HG02870 (cell line): ENCODE results near the gene ADCK1.
"Not testable (repeated sequence)": the region's sequence is repeated elsewhere in the genome, so short reads cannot be mapped to it uniquely, and the experiment has no call there.

ENCODE experiments used
- ATAC-seq: cut with Tn5 transposase; IDR thresholded peaks from one replicate; pipeline ENCODE4 v1.9.1; 2021; ENCODE audit warnings: mild to moderate bottlenecking, moderate library complexity; ENCODE audit not compliant: unreplicated experiment

The ADCK1 gene

DNA sequence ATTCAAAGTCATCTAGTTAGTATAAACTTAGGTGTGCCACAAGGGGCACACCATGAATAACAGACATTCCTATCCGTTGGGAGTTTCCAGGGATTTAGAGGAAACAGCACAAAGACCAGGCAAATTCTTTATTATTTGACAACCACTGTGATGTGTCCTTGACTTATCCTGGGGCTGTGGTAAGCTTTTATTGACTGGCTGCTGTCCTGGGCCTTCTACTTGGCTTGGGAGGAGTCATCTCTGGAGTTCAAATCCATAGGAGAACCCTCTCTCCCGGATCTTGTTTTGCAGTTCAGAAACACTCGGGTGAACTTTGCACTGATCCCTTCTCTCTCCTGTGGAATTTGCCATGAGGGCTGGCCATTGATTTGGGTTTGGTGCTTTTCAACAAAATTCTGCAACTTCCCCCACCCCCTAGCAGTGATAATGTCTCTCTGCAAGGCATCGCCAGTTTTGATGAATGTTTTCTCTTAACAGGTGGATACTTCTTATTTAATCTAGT is 136.3 kb downstream of the ADCK1 start:
- no peak for ATAC-seq

DNA sequence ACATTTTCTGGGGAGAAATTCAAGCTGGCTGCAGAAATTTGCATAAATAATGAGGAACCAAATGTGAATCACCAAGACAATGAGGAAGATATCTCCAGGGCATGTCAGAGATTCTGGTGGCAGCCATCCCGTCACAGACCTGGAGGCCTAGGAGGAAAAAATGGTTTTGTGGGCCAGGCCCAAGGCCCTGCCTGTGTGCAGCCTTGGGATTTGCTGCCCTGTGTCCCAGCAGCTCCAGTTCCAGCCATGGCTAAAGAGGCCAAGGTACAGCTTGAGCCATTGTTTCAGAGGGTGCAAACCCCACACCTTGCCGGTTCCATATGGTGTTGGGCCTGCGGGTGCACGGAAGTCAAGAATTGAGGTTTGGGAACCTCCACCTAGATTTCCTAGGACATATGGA is 147.5 kb downstream of the ADCK1 start:
- ATAC-seq = no peak

GRCh38 chr14:77950371-77951063 is 150.6 kb downstream of the ADCK1 start:
- no peak for ATAC-seq

DNA sequence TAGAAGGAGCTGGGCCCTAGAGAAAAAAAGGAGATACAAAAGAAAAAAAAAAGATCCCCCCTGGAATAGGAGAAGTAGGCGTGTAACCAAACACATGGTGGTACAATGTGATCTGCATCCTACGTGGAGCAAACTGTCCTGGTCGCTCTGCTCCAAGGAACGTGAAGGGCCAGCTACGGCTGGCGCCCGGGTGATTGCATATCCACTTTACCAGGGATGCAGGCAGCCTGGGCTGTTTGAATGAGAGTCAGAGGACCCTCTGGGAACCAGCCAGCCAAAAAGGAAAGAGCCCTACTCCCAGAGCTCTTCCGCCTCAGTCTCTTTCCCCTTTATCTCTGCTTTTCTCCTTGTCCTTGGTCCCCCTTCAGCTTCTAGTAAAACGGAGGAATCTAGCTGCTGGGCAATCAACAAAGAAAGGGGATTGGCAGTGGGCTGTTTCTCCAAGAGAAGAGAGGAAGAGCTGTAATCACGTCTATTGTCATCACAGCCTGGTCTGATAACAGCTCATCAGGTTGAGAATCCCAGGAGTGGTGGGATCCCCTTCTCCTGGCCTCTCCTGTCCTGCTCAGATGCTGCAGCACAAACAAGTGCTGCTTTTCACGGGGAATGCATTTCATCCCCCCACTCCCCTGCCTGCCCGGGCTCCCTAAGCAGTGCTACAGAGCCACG is 156.0 kb downstream of the ADCK1 start:
- no peak for ATAC-seq

GRCh38 chr14:77959686-77960085 is 159.8 kb downstream of the ADCK1 start:
- not testable (repeated sequence) for ATAC-seq

- no peak for ATAC-seq
These were observed 162.1 kb downstream of the ADCK1 start for GRCh38 chr14:77961847-77962580.

DNA sequence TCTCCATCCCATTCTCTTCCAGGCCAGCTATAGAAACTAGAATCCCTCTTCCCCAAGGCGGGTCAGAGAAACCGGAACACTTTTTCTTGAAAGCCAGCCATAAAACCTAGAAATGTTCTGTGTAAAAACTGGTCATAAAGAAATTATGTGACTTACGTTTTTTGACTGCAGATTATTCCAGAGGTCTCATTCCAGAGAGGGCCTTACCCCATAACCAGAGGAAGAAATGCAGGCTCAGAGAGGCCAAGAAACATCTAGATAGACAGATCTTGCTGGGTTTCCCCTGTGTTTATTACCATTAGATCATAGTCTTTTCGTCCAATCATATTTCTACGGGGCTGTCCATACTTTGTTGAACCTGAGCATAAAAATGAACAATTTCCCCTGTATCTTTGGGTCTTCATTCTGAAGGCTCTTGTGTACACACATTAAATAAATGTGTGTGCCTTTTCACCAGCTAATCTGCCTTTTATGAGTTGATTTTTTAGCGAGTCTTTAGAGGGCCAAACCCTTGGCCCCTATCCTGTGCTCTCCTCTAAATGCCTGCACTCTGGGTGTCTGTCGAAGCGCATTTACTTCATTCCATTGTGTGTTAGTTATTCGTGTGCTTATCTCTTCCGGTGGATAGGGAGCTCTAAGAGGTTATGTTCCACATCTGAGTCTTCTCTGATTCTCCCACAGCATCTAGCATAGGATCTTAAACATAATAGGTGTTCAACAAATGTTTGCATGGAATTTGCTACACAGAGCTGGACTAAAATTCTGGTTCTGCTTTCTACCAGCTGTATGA is 163.0 kb downstream of the ADCK1 start:
- ATAC-seq = no peak

GRCh38 chr14:77964586-77964985 is 164.7 kb downstream of the ADCK1 start:
- ATAC-seq = no peak

- no peak for ATAC-seq
These were observed 165.1 kb downstream of the ADCK1 start for GRCh38 chr14:77965050-77965449.

GRCh38 chr14:77965919-77966435 is 166.1 kb downstream of the ADCK1 start:
- ATAC-seq = peak; percentile 48

- no peak for ATAC-seq
These were observed 167.2 kb downstream of the ADCK1 start for GRCh38 chr14:77967110-77967509.

GRCh38 chr14:77970646-77971045 is 170.7 kb downstream of the ADCK1 start:
- no peak for ATAC-seq

DNA sequence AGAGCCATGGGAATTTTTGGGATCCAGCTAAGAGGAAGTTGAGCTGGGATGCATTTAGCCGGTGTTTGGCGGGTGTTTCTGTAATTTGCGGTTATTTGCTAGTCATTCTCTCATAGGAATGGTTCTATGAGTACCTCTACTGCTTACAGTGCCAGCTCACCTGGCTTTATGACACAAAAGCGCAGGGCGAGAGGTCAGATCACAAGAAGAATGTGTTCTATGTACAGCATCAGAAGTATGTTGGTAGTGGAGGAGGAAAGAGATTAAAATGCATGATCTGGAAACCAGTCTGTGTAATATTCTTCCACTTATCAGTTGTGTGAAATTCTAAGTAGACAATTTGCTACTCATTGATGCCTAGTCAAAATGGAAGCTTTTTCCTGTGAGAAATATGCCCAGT is 173.3 kb downstream of the ADCK1 start:
- ATAC-seq = no peak

DNA sequence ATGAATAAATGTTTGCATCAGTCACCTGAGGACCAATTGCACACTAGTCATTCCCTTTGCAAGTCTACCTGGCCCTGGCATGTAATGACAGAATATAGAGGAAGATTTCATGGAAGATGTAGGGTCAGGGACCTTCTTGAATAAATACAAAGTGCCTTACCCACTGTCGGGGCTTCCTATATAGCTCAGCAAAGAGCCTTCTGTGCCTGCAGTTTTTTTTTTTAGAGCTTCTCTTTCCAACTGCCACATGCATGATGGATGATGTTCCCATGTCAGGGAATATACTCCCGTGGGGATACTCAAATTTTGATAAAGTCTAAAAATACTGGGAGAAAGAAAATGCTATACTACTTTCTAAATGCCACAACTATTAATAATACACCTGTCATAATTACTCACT is 176.7 kb downstream of the ADCK1 start:
- no peak for ATAC-seq

DNA sequence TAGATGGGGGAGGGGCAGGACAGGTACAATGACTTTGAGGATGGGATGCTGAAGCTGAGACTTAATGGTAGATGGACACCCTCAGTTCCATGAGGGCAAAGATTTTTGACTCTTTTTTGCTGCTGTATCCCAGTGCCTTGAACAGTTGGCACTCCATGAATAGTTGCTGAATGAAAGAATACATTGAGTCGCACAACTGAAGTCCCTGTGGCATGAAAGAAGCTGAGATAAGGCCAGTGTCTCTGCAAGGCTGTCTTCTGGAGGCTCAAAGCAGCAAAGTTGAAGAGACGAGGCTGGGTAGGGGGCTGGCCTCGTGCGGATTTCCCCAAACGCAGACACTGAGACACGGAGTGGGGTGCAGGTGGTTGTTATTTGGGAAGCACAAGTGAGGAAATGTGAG is 179.3 kb downstream of the ADCK1 start:
- ATAC-seq = no peak

DNA sequence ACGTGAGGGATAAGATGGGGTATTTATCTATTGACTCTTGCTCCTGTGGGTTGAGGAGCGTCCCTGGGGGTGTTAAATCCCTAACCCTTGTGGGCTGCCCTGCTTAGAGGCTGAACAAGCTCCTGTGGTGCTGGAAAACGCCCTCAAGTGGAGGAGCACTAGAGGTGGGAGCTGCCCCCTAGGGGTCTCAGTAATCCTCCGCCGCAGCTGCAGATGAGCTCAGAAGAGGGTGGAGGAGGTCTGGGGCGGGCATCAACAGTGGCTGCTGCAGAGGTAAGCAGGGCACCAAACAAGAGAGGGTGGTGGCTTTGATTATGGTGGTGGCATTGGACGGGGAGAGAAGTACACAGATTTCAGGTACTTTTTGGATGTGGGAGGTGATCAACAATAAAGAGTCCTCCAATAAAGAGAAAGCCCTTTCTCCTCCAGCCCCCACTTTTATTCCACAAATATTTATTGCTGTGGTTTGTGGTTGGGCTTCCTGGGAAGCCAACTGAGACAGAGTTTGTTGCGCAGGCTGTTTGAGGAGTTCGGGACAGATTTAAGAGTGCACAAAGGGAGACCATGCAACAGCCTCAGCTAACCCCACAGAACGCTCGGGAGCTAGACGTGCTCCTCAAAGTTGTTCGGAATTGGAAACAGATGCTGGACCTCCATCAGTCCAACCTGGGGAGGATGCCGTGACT is 179.9 kb downstream of the ADCK1 start:
- no peak for ATAC-seq

DNA sequence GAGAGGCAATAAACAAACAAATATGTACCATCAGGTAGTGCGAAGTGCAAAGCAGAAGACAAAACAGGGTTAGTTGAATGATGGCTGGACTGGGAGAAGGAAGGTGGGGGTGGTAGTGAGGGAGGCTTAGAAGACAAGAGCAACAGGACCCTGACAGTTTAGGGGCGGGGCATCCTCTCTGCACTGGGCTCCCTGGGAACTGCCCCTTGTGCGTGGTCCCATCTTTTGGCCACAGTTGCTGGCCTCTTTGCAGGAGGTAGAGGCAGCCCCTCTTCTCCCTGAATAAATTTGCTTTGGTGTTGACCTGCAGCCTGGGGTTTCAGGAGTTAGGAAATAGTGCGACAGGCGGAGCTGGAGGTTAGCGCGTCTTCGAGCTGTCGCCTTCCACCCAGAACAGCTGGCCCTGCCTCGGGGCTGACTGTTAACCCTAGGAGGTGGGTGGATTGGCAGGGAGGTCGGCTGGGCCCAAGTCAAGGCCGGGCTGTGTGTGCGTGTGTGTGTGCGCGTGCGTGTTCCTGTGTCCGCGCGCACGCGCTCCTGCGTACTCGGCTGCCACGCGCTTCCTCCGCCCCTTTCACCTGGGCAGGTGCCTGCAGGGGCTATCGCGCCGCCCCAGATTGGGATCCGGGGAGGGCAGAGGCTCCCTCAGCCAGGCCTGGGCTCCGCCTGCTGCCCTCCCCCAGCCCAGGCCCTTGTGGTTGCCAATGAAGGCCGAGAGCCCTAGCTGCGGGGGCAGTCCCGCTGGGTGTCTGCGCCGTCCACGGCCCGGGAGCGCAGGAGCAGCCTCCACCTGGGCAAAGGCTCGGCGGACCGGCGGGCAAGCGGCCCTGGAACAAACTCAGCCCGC is 180.8 kb downstream of the ADCK1 start:
- ATAC-seq = no peak
